HepG2 (cell line): ENCODE measurements around the gene EDEM3. TPM values are rescaled to one million over a fixed set of nuclear protein-coding genes. Genes with fewer than 3 reads are reported as not detected.
A peak's percentile ranks its signal among the peaks of the same experiment; 100 is the strongest.

Experiments
- ATAC-seq: fragments of 200-7000 bp; cut with Tn5 transposase; 3 replicates; pipeline ENCODE4 v1.9.1; 2020; ENCODE audit warnings: mild to moderate bottlenecking, moderate library complexity
- BruUV-seq: library from RNA; stranded (reverse); fragments of 400-500 nt; replicated peaks from 2 replicates; lab custom pipeline; 2021; lab: Mats Ljungman, UMichigan
- CTCF ChIA-PET: fragments of 300-600 bp; formaldehyde crosslinking; extraction: SDS; loops from one replicate; lab custom pipeline; 2021; ENCODE audit warnings: low total read pairs, inconsistent platforms, low intra/inter-chr PET ratio; lab: Yijun Ruan, JAX
- POLR2A ChIA-PET: fragments of 350-600 bp; sonication (Branson Sonifier 250); formaldehyde crosslinking; loops from one replicate; lab custom pipeline; 2020; ENCODE audit warnings: antibody characterized with exemption, inconsistent platforms; lab: Yijun Ruan, JAX
- DNase-seq: peaks from one replicate; pipeline ENCODE4 v3.0.0-alpha.2; 2015; ENCODE audit warnings: low spot score
- FAIRE-seq: peaks from 3 replicates; lab custom pipeline; 2011; peaks lifted over from hg19 to GRCh38; lab: Jason Lieb, UNC
- H2AFZ ChIP-seq: one replicate; pipeline ENCODE4 v1.6.1; 2011; ENCODE audit warnings: low read length, inconsistent platforms
- H3K27ac ChIP-seq: fragments of 300-600 bp; 3 replicates; pipeline ENCODE4 v1.8.0; 2011; ENCODE audit warnings: mixed run types, mild to moderate bottlenecking, mixed read lengths, low read length, inconsistent platforms; ENCODE audit not compliant: insufficient read depth; ENCODE audit errors: extremely low read length
- H3K27me3 ChIP-seq, 2 experiments: fragments of 200-600 bp in 1 of 2; 2 replicates in 1 of 2; 3 replicates in 1 of 2; pipeline versions ENCODE4 v1.6.0 to v1.8.0; 2011; ENCODE audit warnings: low read length in 2 of 2, mild to moderate bottlenecking in 2 of 2, moderate library complexity in 2 of 2, inconsistent platforms in 1 of 2; ENCODE audit not compliant: insufficient read depth in 2 of 2, control insufficient read depth in 1 of 2
- H3K36me3 ChIP-seq, 2 experiments: fragments of 200-600 bp in 1 of 2; replicated peaks in 1 of 2; 2 replicates in 1 of 2; 3 replicates in 1 of 2; pipeline versions ENCODE4 v1.5.1 to v1.8.0; 2011; ENCODE audit warnings: low read length in 2 of 2, inconsistent platforms in 1 of 2; ENCODE audit not compliant: insufficient read depth in 2 of 2, control insufficient read depth in 1 of 2
- H3K4me1 ChIP-seq: 2 replicates; pipeline ENCODE4 v1.5.1; 2012; ENCODE audit warnings: low read length, inconsistent platforms; ENCODE audit not compliant: insufficient read depth
- H3K4me2 ChIP-seq: 2 replicates; pipeline ENCODE4 v1.6.0; 2011; ENCODE audit warnings: low read depth, low read length, inconsistent platforms
- H3K4me3 ChIP-seq, 3 experiments: fragments of 200-600 bp in 1 of 3; sonication (generic), shearing (Covaris generic) in 1 of 3; replicated peaks in 1 of 3; 2 replicates each; pipeline ENCODE4 v1.5.1; 2011 to 2016; ENCODE audit warnings: low read length in 3 of 3, inconsistent platforms in 2 of 3, low read depth in 2 of 3, mild to moderate bottlenecking in 2 of 3, control low read depth in 1 of 3, mixed read lengths in 1 of 3; ENCODE audit not compliant: insufficient read depth in 1 of 3
- H3K79me2 ChIP-seq: one replicate; pipeline ENCODE4 v1.6.1; 2011; ENCODE audit warnings: low read length, inconsistent platforms; ENCODE audit not compliant: insufficient read depth
- H3K9ac ChIP-seq: 2 replicates; pipeline ENCODE4 v1.6.0; 2011; ENCODE audit warnings: mild to moderate bottlenecking, low read depth, low read length, inconsistent platforms; ENCODE audit not compliant: insufficient read depth
- H3K9me3 ChIP-seq: 2 replicates; pipeline ENCODE4 v1.5.1; 2012; ENCODE audit warnings: mild to moderate bottlenecking, low read length
- H4K20me1 ChIP-seq: 2 replicates; pipeline ENCODE4 v1.6.0; 2011; ENCODE audit warnings: inconsistent platforms, mild to moderate bottlenecking, low read length, moderate library complexity; ENCODE audit not compliant: insufficient read depth
- AHR ChIP-seq: IDR thresholded peaks from 2 replicates; pipeline ENCODE4 v1.6.1; 2018; ENCODE audit warnings: missing genetic modification reagents, missing compliant biosample characterization
- CAMTA2 ChIP-seq: sonication (generic); formaldehyde crosslinking; IDR thresholded peaks from 2 replicates; pipeline ENCODE4 v1.4.0; 2020; ENCODE audit warnings: mild to moderate bottlenecking, missing genetic modification reagents, borderline replicate concordance
- HCFC1 ChIP-seq: fragments of 150-350 bp; IDR thresholded peaks from 2 replicates; pipeline ENCODE4 v1.6.1; 2014; ENCODE audit warnings: low read depth, low read length
- KDM3A ChIP-seq: IDR thresholded peaks from 2 replicates; pipeline ENCODE4 v1.6.1; 2018; ENCODE audit warnings: low read depth, missing compliant biosample characterization
- KLF16 ChIP-seq, 2 experiments: sonication (generic) in 1 of 2; formaldehyde crosslinking in 1 of 2; IDR thresholded peaks; 2 replicates each; pipeline versions ENCODE4 v1.6.1 to v1.8.0; 2016 to 2023; ENCODE audit warnings: missing genetic modification reagents in 2 of 2, missing compliant biosample characterization in 1 of 2
- RFXAP ChIP-seq: sonication (generic); formaldehyde crosslinking; IDR thresholded peaks from 2 replicates; pipeline ENCODE4 v1.4.0; 2020; ENCODE audit warnings: missing genetic modification reagents, borderline replicate concordance
- SETDB1 ChIP-seq: sonication (generic); formaldehyde crosslinking; IDR thresholded peaks from 2 replicates; pipeline ENCODE4 v1.5.1; 2020; ENCODE audit warnings: missing genetic modification reagents, mild to moderate bottlenecking, borderline replicate concordance
- TGIF2 ChIP-seq: IDR thresholded peaks from 2 replicates; pipeline ENCODE4 v1.6.1; 2016; ENCODE audit warnings: control low read depth, missing compliant biosample characterization
- ZBTB38 ChIP-seq: sonication (generic); formaldehyde crosslinking; IDR thresholded peaks from 2 replicates; pipeline ENCODE4 v1.5.1; 2020; ENCODE audit warnings: mild to moderate bottlenecking, missing genetic modification reagents
- ZFP36L2 ChIP-seq: sonication (generic); formaldehyde crosslinking; IDR thresholded peaks from 2 replicates; pipeline ENCODE4 v1.4.0; 2020; ENCODE audit warnings: missing genetic modification reagents
- ZNF20 ChIP-seq: sonication (generic); formaldehyde crosslinking; IDR thresholded peaks from 2 replicates; pipeline ENCODE4 v1.4.0; 2020; ENCODE audit warnings: mild to moderate bottlenecking, moderate library complexity, missing genetic modification reagents
- ZNF256 ChIP-seq: sonication (generic); formaldehyde crosslinking; conservative IDR thresholded peaks from 2 replicates; pipeline ENCODE4 v1.4.0; 2020; ENCODE audit warnings: missing genetic modification reagents
- ZNF329 ChIP-seq: sonication (generic); formaldehyde crosslinking; IDR thresholded peaks from 2 replicates; pipeline ENCODE4 v1.9.0; 2021; ENCODE audit warnings: low read depth, mild to moderate bottlenecking, missing genetic modification reagents
- ZNF431 ChIP-seq: sonication (generic); formaldehyde crosslinking; IDR thresholded peaks from 2 replicates; pipeline ENCODE4 v1.9.0; 2022; ENCODE audit warnings: missing genetic modification reagents, low read depth, mild to moderate bottlenecking, borderline replicate concordance
- ZNF792 ChIP-seq: IDR thresholded peaks from 2 replicates; pipeline ENCODE4 v1.6.1; 2016
- ZSCAN12 ChIP-seq: sonication (generic); formaldehyde crosslinking; IDR thresholded peaks from 2 replicates; pipeline ENCODE4 v1.9.0; 2021; ENCODE audit warnings: mild to moderate bottlenecking, missing genetic modification reagents
- ZSCAN21 ChIP-seq: sonication (generic); formaldehyde crosslinking; IDR thresholded peaks from 2 replicates; pipeline ENCODE4 v1.8.0; 2022; ENCODE audit warnings: mild to moderate bottlenecking, missing genetic modification reagents, moderate library complexity, borderline replicate concordance
- WGBS: methylation state at CpG from one replicate; pipeline ENCODE4 v1.1.6; 2017; ENCODE audit warnings: low lambda C conversion rate; 5-methylcytosine and 5-hydroxymethylcytosine counted together
- in situ Hi-C: cut with HindIII; loops from 2 replicates; pipeline ENCODE4 v1.10.0; 2017; ENCODE audit warnings: low pct_unique_long_range_greater_than_20kb; ENCODE audit not compliant: extremely low pct_ligation_motif_present
- intact Hi-C: fragments of 100-400 bp; cut with micrococcal nuclease; formaldehyde crosslinking; loops from one replicate; pipeline ENCODE4 v1.10.0; 2022; ENCODE audit not compliant: unreplicated experiment
- polyA plus RNA-seq, 8 experiments: library from polyadenylated mRNA; depleted of rRNA in 3 of 8; stranded (reverse) in 7 of 8; unstranded in 1 of 8; fragments of >200 nt; fragmentation: Illumina TruSeq in 4 of 8; extraction: Trizol in 4 of 8; gene quantifications; 2 replicates each; pipeline versions ENCODE4 v1.2.1 to v1.2.3, GENCODE V29; 2011 to 2016; ENCODE audit warnings: low read depth in 4 of 8, missing spikeins in 1 of 8, mixed read lengths in 1 of 8; ENCODE audit not compliant: insufficient read depth in 1 of 8
- total RNA-seq, 5 experiments: library from RNA; depleted of rRNA; stranded (reverse); fragments of >200 nt; fragmentation: Illumina TruSeq; extraction: Trizol; gene quantifications; 2 replicates each; pipeline ENCODE4 v1.2.3, GENCODE V29; 2016; ENCODE audit warnings: low read depth in 1 of 5
- TF ChIP-seq, protein P1 (sequence below): sonication (generic); formaldehyde crosslinking; IDR thresholded peaks from 2 replicates; pipeline ENCODE4 v1.9.0; 2021; ENCODE audit warnings: missing genetic modification reagents, mild to moderate bottlenecking, borderline replicate concordance
- TF ChIP-seq, protein P2 (sequence below): sonication (generic); formaldehyde crosslinking; IDR thresholded peaks from 2 replicates; pipeline ENCODE4 v1.8.1; 2023; ENCODE audit warnings: missing genetic modification reagents, inconsistent platforms, borderline replicate concordance

EDEM3 gene
- total and polyA plus RNA-seq, 2 of the 13 experiments (the other 11 are each of a cell fraction or from before 2014, with no cell fraction given), result 13.1 to 18.2 TPM

DNA sequence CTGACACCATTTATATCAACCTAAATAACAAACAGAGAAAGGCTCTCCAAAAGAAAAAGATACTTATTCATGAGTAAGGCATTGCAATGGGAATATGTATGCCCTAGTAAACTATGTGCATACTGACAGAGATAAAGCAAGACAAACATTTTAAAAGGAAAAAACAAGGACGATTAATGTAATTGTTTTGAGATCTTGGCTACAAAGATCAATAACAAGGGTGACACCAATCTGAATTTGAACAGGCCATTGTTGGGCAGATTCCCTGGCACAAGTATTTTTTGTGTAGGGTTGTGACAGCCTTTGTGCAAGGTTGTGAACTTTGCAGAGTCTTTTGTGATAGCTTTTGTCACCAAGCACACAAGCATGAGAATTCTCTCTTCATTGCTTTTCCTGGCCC lies 85.3 kb downstream of the EDEM3 start:
- Histone ChIP-seq H4K20me1 (no peaks in the 10 kb centered on the region), H3K4me1 (no peaks in the 10 kb centered on the region), H3K9me3 (no peaks in the 10 kb centered on the region), H3K4me3 (no peak overlapping the region), H3K27ac (no peak overlapping the region), H3K79me2 (no peaks in the 10 kb centered on the region), H3K36me3 (no peaks in the 10 kb centered on the region), H2AFZ (no peak overlapping the region), H3K4me2 (no peak overlapping the region), H3K9ac (no peak overlapping the region), H3K27me3 (peaks cover 0 to 30% of the 10 kb centered on the region in 2 experiments; a peak in 2 of 5 replicates)
- POLR2A ChIA-PET, result no interaction called here
- no peak for ATAC-seq
- no peak for DNase-seq
- intact Hi-C loops, result no loop called here
- FAIRE-seq, result no peak
- no TSS peak for BruUV-seq
- 0% methylated on average over 1 of the region's 1 CpG for WGBS
- TF ChIP-seq ZSCAN21 (CRISPR knock-in tag) (no peak), RFXAP (no peak), ZNF20 (CRISPR knock-in tag) (no peak), SETDB1 (CRISPR knock-in tag) (no peak)
- TF ChIP-seq, all 625 proteins: peak for 0
- in situ Hi-C loops, result loop anchor here (25.0 kb wide), 1 partner anchor 582 kb away; no protein-coding TSS in a partner anchor
- CTCF ChIA-PET, result no interaction called here

DNA sequence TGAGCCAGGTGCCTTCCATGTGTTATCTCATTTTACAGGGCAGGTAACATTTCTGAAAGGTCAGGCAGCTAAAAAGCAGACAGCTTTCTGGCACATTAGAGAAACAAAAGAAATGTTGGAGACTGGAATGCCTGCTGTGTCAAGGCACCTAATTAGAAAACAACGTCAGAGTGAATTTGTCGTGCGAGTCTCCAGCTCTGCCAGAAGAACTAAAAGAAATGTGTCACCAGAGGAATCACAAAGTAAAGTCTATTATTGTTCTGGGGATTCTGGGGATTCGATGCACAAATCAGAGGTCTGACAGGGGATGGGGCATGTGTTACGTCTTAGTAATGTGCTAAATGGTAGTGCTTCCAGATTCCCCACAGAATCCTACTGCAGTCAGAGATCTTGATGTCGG lies 89.3 kb downstream of the EDEM3 start:
- no peak for ATAC-seq
- Histone ChIP-seq H3K36me3 (no peaks in the 10 kb centered on the region), H2AFZ (peak overlapping the region; percentile 42), H3K9me3 (no peaks in the 10 kb centered on the region), H3K4me1 (no peaks in the 10 kb centered on the region; the same call in 1 of the 2 replicates), H3K9ac (no peak overlapping the region), H3K27ac (no peak overlapping the region), H3K4me2 (no peak overlapping the region), H3K27me3 (peaks cover 0 to 17% of the 10 kb centered on the region in 2 experiments; a peak in 1 of 5 replicates), H3K4me3 (no peak overlapping the region), H3K79me2 (no peaks in the 10 kb centered on the region), H4K20me1 (no peaks in the 10 kb centered on the region)
- DNase-seq, result no peak
- FAIRE-seq, result no peak
- CTCF ChIA-PET, result no interaction called here
- in situ Hi-C loops, result loop anchor here (25.0 kb wide), 1 partner anchor 578 kb away; no protein-coding TSS in a partner anchor
- intact Hi-C loops, result no loop called here
- 10% methylated on average over 6 of the region's 6 CpGs for whole genome bisulfite sequencing
- BruUV-seq, result no TSS peak
- POLR2A ChIA-PET, result no interaction called here
- TF ChIP-seq AHR (CRISPR knock-in tag) (no peak), KDM3A (CRISPR knock-in tag) (no peak), KLF16 (CRISPR knock-in tag; IDR thresholded peaks at IDR 0.05) (no peak), ZFP36L2 (CRISPR knock-in tag) (no peak), HCFC1 (no peak), CAMTA2 (CRISPR knock-in tag) (no peak), ZBTB38 (CRISPR knock-in tag) (no peak), ZSCAN12 (CRISPR knock-in tag) (no peak), ZNF792 (CRISPR knock-in tag) (no peak), ZNF256 (CRISPR knock-in tag) (no peak), ZNF431 (CRISPR knock-in tag) (no peak), ZNF329 (no peak), TGIF2 (CRISPR knock-in tag) (no peak)
- TF ChIP-seq, protein P1, sequence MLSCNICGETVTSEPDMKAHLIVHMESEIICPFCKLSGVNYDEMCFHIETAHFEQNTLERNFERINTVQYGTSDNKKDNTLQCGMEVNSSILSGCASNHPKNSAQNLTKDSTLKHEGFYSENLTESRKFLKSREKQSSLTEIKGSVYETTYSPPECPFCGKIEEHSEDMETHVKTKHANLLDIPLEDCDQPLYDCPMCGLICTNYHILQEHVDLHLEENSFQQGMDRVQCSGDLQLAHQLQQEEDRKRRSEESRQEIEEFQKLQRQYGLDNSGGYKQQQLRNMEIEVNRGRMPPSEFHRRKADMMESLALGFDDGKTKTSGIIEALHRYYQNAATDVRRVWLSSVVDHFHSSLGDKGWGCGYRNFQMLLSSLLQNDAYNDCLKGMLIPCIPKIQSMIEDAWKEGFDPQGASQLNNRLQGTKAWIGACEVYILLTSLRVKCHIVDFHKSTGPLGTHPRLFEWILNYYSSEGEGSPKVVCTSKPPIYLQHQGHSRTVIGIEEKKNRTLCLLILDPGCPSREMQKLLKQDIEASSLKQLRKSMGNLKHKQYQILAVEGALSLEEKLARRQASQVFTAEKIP (CRISPR knock-in tag), result no peak
- TF ChIP-seq, protein P2, sequence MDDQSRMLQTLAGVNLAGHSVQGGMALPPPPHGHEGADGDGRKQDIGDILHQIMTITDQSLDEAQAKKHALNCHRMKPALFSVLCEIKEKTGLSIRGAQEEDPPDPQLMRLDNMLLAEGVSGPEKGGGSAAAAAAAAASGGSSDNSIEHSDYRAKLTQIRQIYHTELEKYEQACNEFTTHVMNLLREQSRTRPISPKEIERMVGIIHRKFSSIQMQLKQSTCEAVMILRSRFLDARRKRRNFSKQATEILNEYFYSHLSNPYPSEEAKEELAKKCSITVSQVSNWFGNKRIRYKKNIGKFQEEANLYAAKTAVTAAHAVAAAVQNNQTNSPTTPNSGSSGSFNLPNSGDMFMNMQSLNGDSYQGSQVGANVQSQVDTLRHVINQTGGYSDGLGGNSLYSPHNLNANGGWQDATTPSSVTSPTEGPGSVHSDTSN (CRISPR knock-in tag), result no peak
